ENCODE results near the gene DHCR7.

Gene DHCR7

DNA sequence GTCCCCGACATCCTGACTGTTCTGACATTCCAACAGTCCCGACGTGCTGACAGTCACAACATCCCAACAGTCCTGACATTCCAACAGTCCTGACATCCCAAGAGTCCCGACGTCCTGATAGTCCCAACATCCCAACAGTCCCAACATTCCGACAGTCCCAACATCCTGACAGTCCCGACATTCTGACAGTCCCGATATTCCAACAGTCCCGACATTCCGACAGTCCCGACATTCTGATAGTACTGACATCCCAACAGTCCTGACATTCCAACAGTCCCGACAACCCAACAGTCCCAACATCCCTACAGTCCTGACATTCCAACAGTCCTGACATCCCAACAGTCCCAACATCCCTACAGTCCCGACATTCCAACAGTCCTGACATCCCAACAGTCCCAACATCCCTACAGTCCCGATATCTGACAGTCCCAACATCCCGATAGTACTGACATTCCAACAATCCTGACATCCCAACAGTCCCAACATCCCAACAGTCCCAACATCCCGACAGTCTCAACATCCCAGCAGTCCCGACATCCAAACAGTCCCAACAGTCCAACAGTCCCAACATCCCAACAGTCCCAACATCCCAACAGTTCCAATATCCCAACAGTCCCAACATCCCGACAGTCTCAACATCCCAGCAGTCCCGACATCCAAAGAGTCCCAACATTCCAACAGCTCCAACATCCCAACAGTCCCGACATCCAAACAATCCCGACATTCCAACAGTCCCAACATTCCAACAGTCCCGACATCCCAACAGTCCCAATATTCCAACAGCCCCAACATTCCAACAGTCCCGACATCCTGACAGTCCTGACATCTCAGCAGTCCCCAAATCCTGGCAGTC lies 60.2 kb downstream of the DHCR7 start:
- Mint-ChIP-seq H3K27me3 (ENCODE audit: low read depth) (peaks cover 5% of the 10 kb centered on the region), H3K4me1 (ENCODE audit: low read depth) (no peaks in the 10 kb centered on the region), H3K9me3 (peaks cover 17% of the 10 kb centered on the region), H3K36me3 (ENCODE audit: low read depth) (no peaks in the 10 kb centered on the region), H3K4me3 (no peak overlapping the region), H3K27ac (peak overlapping the region; percentile 41)

DNA sequence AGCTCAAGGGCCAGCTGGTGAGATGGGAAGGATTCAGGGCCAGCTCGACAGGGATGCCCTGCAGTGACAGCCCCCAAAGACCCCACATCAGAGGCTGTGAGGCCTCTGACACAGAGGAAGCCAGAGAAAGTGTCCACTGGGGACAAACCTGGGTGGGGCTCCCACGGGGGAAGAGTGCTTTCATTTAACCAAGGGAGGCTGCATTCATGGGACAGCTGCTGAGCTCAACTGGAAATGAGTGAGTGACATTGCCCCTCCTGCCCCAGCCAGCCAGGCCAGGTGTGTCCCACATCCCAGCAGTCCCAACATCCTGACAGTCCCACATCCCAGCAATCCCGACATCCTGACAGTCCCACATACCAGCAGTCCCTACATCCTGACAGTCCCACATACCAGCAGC lies 61.0 kb downstream of the DHCR7 start:
- Mint-ChIP-seq H3K4me3 (no peak overlapping the region), H3K9me3 (peaks cover 17% of the 10 kb centered on the region), H3K27ac (no peak overlapping the region), H3K27me3 (ENCODE audit: low read depth) (peaks cover 4% of the 10 kb centered on the region), H3K4me1 (ENCODE audit: low read depth) (no peaks in the 10 kb centered on the region), H3K36me3 (ENCODE audit: low read depth) (no peaks in the 10 kb centered on the region)

DNA sequence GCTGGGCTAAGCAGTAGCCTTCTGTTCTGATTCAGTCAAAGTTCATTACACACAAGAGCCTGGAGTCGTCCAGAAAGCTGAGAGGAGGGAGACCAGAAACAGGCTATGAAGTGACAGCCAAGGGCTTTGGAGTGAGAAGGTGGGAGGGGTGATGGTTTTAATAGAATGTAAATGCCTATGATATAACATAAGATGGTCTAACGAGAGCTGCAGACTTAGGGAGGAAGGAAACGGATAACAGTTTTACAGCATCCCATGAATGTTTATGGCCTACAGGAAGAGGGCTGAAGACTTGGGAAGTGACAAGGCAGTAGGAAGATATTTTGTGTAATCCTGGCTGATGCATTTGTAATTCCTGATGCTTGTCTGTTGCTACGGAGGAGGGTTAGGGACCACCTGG lies 62.0 kb downstream of the DHCR7 start:
- no peaks in the 10 kb centered on the region for H3K4me1 Mint-ChIP-seq (ENCODE audit: low read depth)
- H3K27ac Mint-ChIP-seq = no peak overlapping the region
- peaks cover 17% of the 10 kb centered on the region for H3K9me3 Mint-ChIP-seq
- no peaks in the 10 kb centered on the region for H3K36me3 Mint-ChIP-seq (ENCODE audit: low read depth)
- H3K27me3 Mint-ChIP-seq (ENCODE audit: low read depth) = no peaks in the 10 kb centered on the region
- H3K4me3 Mint-ChIP-seq = no peak overlapping the region

DNA sequence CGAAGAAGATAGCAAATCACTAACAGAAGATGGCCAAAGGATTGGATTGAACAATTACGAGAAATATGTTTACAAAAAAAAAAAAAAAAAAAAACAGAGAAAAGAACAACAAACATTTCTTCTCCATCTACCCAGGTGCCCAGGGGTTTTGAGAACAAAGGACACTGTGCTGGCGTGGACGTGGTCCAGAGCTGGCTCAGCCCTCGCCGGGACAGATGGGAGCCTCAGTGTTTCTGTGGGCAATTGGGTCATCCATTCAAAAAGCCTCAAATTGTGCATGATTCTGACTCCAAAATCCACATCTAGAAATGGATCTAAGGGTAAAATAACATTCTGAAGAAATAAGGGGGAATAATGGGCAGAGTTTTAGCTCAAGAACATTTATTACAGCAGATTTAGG lies 63.1 kb downstream of the DHCR7 start:
- Mint-ChIP-seq H3K36me3 (ENCODE audit: low read depth) (no peaks in the 10 kb centered on the region), H3K27me3 (ENCODE audit: low read depth) (no peaks in the 10 kb centered on the region), H3K4me1 (ENCODE audit: low read depth) (no peaks in the 10 kb centered on the region), H3K27ac (no peak overlapping the region), H3K9me3 (peaks cover 17% of the 10 kb centered on the region), H3K4me3 (no peak overlapping the region)

DNA sequence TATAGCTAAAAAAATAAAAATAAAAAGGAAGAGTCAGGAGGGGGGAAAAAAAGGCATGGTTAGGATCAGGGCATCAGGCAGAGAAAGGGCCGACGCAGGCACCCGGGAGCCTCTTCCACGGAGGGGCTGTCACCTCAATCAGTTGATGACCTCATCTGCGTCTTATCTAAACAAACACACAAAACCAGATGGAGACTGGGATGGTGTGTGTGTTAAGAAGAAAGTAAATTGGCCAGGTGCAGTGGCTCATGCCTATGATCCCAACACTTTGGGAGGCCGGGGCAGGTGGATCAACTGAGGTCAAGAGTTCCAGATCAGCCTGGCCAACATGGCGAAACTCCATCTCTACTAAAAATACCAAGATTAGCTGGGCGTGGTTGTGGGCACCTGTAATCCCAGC lies 63.6 kb downstream of the DHCR7 start:
- H3K27ac Mint-ChIP-seq = no peak overlapping the region
- H3K9me3 Mint-ChIP-seq = peaks cover 17% of the 10 kb centered on the region
- no peaks in the 10 kb centered on the region for H3K27me3 Mint-ChIP-seq (ENCODE audit: low read depth)
- no peaks in the 10 kb centered on the region for H3K36me3 Mint-ChIP-seq (ENCODE audit: low read depth)
- H3K4me3 Mint-ChIP-seq = no peak overlapping the region
- H3K4me1 Mint-ChIP-seq (ENCODE audit: low read depth) = no peaks in the 10 kb centered on the region

Data from T-helper 1 cell treated with Interleukin-12 subunit alpha and Interleukin-12 subunit beta and Interleukin-4 antibody, amounts not matched to agents 30 μg/mL and 1 μg/mL, for 36 hours (primary cell).